Measurements from ENCODE around the gene KIF7.
"Not testable (repeated sequence)": the region's sequence is repeated elsewhere in the genome, so short reads cannot be mapped to it uniquely, and the experiment has no call there.

KIF7 gene

GRCh38 chr15:89599021-89599420 lies 56.2 kb downstream of the KIF7 start:
- no peak for DNase-seq

DNA sequence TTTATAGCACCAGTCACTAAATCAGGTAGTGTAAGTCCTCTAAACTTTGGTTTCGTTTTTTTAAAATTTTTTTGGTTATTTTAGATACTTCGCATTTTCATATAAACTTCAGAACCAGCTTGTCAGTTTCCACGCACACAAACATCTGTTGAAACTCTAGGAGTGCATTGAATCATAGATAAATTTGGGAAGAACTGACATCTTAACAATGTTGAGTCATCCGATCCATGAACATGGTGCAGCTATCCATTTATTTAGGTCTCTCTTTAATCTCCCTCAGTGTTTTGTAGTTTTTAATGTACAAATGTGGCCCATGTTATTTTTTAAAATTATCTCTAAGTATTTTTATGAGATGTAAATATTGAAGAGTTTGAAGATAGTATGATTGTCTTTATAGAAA lies 62.2 kb downstream of the KIF7 start:
- DNase-seq = no peak

DNA sequence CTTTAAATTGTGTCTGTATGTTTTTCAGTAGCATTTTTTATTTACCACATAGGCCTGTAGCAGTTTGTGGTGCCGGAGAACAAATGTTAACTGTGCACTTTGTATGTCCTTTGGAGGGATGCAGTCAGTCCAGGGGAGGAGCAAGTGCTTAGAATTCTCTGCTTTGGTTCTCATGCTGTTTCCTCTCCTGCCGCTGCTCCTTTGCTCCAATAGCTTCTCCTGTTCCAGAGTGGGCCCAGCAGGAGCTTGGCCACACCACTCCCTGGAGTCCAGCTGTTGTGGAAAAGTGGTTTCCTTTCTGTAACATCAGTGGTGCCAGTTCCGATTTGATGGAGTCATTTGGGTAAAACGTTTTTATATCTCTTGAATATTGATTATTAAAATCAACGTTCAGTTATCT lies 63.4 kb downstream of the KIF7 start:
- no peak for DNase-seq

DNA sequence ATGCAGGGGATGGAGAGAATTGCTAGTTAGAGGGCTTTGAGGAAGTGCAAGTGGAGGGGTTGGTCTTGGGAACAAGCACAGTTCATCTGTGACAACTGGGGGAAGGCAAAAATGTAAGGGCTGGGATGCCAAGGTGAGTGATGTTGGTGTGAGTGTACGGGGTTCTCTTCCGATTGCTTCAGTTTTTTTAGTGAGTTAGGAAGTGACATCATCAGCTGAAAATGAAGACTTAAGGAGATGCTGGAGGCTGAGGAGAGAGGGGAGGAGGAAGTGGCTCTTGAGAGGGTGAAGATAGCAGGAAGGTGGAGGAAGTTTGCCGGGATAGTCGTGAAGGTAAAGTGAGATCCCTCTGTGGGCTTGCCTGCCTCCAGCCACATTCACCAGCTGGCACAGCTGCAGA lies 67.3 kb downstream of the KIF7 start:
- DNase-seq = no peak

- no peak for DNase-seq
These were observed 68.6 kb downstream of the KIF7 start for GRCh38 chr15:89586651-89587050.

- not testable (repeated sequence) for DNase-seq
These were observed 74.5 kb downstream of the KIF7 start for GRCh38 chr15:89580747-89581146.

- no peak for DNase-seq
These were observed 77.1 kb downstream of the KIF7 start for GRCh38 chr15:89578146-89578545.
